ENCODE measurements around the gene NLGN3. TPM values are rescaled to one million over a fixed set of nuclear protein-coding genes. Genes with fewer than 3 reads are reported as not detected.

Gene NLGN3
- total RNA-seq, 1 donor from 2014 or later: 1.1 TPM

DNA sequence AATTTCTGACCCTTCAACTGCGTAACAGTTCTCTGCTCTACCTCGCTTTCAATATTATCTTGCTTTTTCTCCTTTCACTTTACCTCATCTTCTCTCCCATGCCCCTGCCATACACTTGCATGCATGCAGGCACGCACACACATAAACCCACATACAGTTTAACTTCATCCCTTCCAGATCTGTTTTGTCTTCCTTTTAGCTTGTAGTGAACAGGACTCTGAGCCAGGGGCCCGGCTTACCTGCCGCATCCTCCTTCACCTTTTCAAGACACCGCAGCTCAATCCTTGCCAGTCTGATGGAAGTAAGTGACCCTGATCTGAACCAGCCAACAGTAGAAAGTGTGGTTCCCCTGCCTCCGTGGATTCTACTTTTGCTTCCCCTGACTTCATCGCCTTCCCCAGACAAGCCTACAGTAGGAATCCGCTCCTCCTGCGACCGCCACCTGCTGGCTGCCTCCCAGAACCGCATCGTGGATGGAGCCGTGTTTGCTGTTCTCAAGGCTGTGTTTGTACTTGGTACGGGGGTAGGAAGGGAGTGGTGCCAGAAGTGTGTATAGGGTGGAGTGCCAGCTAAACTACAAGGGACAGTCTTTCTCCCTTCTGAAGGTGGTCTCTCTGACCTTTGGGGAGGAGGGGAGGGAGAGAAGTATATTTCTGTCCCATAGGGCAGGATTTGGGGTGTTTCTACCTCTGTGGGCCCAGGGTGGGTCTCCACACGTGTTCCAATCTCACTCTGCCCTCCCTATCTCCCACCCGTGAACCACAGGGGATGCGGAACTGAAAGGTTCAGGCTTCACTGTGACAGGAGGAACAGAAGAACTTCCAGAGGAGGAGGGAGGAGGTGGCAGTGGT, 15.5 kb upstream of the NLGN3 start:
- intact Hi-C loops (cut with micrococcal nuclease): loop anchor here (1.0 kb wide), 6 partner anchors 11 to 159 kb away; partner anchors contain the start of genes IL2RG, MED12 and SNX12
- Mint-ChIP-seq H3K27ac (peak overlapping the region; percentile 63), H3K27me3 (ENCODE audit: insufficient read depth) (peaks cover 1% of the 10 kb centered on the region), H3K4me3 (peak overlapping the region; percentile 46), H3K36me3 (ENCODE audit: low read depth) (peaks cover 57% of the 10 kb centered on the region), H3K9me3 (no peaks in the 10 kb centered on the region), H3K4me1 (ENCODE audit: low read depth) (peaks cover 19% of the 10 kb centered on the region)
- peak; percentile 61 for DNase-seq (ENCODE audit: low spot score)

DNA sequence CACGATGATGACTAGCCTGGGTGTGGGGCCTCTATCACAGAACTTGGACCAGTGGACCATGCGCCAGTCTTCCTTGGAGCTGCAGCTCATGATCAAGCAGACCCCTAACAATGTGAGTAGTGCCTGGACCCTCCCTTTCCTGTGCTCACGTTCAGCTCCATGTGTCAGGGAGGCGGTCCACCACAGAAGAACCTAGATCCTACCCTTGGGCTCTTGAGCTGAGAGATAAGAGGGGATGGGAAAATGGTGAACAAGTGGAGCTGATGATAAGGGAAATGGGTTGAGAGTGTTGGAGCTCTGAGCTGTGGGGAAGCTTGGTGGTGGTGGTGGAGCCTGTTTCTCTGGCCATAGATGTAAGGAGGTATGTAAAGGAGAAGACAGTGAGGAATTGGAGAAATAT, 13.1 kb upstream of the NLGN3 start:
- H3K36me3 Mint-ChIP-seq (ENCODE audit: low read depth): peaks cover 59% of the 10 kb centered on the region
- H3K9me3 Mint-ChIP-seq: no peaks in the 10 kb centered on the region
- peaks cover 19% of the 10 kb centered on the region for H3K4me1 Mint-ChIP-seq (ENCODE audit: low read depth)
- H3K27me3 Mint-ChIP-seq (ENCODE audit: insufficient read depth): peaks cover 1% of the 10 kb centered on the region
- no peak overlapping the region for H3K27ac Mint-ChIP-seq
- intact Hi-C loops (cut with micrococcal nuclease): no loop called here
- DNase-seq (ENCODE audit: low spot score): no peak
- H3K4me3 Mint-ChIP-seq: no peak overlapping the region

DNA sequence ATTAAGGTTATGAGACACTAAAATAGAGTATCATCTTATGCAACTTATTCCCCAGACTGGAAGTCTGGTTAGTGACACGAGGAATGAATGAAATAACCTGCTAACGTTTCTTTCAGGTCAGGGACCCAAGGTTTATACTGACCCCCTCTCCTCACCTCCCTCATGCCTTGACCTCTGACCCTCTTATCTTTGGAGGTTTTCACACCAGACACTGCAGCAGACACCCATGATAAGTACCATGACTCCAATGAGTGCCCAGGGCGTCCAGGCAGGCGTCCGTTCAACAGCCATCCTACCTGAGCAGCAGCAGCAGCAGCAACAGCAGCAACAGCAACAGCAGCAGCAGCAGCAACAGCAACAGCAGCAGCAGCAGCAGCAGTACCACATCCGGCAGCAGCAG, 4.2 kb upstream of the NLGN3 start:
- DNase-seq (ENCODE audit: low spot score): no peak
- peaks cover 35% of the 10 kb centered on the region for H3K36me3 Mint-ChIP-seq (ENCODE audit: low read depth)
- no peak overlapping the region for H3K4me3 Mint-ChIP-seq
- H3K27me3 Mint-ChIP-seq (ENCODE audit: insufficient read depth): no peaks in the 10 kb centered on the region
- intact Hi-C loops (cut with micrococcal nuclease): loop anchor here (5.0 kb wide), 1 partner anchor 37 kb away; no protein-coding TSS in a partner anchor
- no peaks in the 10 kb centered on the region for H3K9me3 Mint-ChIP-seq
- H3K27ac Mint-ChIP-seq: no peak overlapping the region
- H3K4me1 Mint-ChIP-seq (ENCODE audit: low read depth): peaks cover 7% of the 10 kb centered on the region

DNA sequence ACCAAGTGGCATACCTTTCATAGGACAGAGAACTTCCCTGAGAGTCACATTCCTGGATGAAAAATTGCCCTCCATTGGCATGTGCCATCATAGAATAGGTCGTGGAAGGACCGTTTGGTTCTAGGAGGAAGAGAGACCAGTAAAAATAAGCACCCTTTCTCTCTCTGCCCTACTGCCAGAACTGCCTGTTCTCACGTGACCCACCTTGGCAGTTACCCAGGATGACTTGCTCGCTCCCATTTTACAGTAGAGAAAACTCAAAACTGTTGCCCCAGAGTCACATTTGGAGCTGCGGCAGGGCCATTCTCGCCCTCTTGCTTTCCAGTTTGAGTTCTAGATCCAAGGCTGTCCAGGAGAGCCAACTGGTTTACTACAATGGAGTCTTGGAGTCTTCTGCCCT, 1.1 kb upstream of the NLGN3 start:
- Mint-ChIP-seq H3K4me1 (ENCODE audit: low read depth) (peaks cover 14% of the 10 kb centered on the region), H3K36me3 (ENCODE audit: low read depth) (peaks cover 14% of the 10 kb centered on the region), H3K9me3 (no peaks in the 10 kb centered on the region), H3K4me3 (no peak overlapping the region), H3K27ac (no peak overlapping the region), H3K27me3 (ENCODE audit: insufficient read depth) (no peaks in the 10 kb centered on the region)
- no peak for DNase-seq (ENCODE audit: low spot score)
- intact Hi-C loops (cut with micrococcal nuclease): loop anchor here (5.0 kb wide), 1 partner anchor 34 kb away; no protein-coding TSS in a partner anchor

DNA sequence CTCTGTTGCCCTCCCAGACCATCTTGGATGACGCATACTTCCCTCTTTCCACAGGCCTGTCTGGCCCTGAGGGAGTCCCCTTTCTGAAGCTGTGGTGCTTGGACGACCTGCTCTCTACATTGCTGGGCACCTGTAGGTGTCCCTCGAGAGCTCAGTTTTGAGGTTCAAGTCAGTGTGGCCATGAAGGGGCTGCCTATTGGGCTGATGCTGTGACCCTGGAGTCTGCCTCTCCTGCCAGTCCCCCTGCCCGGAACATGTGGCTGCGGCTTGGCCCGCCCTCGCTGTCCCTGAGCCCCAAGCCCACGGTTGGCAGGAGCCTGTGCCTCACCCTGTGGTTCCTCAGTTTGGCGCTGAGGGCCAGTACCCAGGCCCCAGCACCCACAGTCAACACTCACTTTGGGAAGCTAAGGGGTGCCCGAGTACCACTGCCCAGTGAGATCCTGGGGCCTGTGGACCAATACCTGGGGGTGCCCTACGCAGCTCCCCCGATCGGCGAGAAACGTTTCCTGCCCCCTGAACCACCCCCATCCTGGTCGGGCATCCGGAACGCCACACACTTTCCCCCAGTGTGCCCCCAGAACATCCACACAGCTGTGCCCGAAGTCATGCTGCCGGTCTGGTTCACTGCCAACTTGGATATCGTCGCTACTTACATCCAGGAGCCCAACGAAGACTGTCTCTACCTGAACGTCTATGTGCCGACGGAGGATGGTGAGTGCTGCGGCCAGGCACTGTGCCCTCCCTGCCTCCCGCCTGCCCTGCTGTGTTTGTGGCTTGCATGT, 3.0 kb downstream of the NLGN3 start:
- H3K36me3 Mint-ChIP-seq (ENCODE audit: low read depth): peaks cover 3% of the 10 kb centered on the region
- H3K4me3 Mint-ChIP-seq: no peak overlapping the region
- H3K9me3 Mint-ChIP-seq: no peaks in the 10 kb centered on the region
- H3K27me3 Mint-ChIP-seq (ENCODE audit: insufficient read depth): no peaks in the 10 kb centered on the region
- intact Hi-C loops (cut with micrococcal nuclease): no loop called here
- no peak for DNase-seq (ENCODE audit: low spot score)
- no peak overlapping the region for H3K27ac Mint-ChIP-seq
- H3K4me1 Mint-ChIP-seq (ENCODE audit: low read depth): peaks cover 6% of the 10 kb centered on the region

DNA sequence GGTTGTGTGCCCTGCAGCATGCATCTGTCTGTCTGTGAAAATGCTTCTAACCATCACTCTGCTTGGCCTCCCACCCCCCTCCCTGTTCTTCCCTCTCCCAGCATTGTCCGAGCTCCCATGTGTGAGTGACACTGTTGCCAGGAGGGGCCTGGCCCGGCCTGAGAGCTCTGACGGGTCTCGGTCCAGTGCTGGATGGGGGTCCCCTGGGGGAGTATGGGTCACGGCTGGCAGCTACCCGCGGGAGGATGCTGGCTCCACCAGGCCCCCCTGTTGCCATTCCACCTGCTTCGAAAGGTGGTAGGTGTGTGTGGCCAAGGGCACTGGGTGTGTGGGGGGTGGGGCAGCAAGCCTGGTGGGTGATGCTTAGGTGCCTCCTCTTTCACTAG, 3.6 kb downstream of the NLGN3 start:
- Mint-ChIP-seq H3K36me3 (ENCODE audit: low read depth) (peaks cover 3% of the 10 kb centered on the region), H3K27ac (no peak overlapping the region), H3K4me1 (ENCODE audit: low read depth) (peaks cover 6% of the 10 kb centered on the region), H3K4me3 (no peak overlapping the region), H3K27me3 (ENCODE audit: insufficient read depth) (no peaks in the 10 kb centered on the region), H3K9me3 (no peaks in the 10 kb centered on the region)
- intact Hi-C loops (cut with micrococcal nuclease): no loop called here
- no peak for DNase-seq (ENCODE audit: low spot score)

DNA sequence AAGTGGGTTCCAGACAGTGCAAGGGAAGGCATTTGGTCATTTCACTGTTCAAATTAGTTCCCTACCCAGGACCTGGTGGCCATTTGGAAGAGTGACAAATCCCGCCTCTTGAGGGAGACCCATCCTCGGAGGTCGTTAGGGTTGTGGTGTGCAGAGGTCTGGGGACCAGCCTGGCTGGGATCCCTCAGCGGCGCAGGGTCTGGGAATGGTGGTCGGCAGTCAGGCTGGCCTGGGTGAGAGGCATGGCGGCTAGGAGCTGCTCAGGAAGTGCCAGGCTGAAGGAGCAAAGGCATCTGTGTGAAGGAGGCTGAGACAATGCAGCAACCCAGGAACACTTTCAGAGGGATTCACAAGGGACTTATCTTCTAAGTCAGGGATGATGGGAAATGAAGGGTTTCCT, 6.7 kb downstream of the NLGN3 start:
- no peak for DNase-seq (ENCODE audit: low spot score)
- peaks cover 3% of the 10 kb centered on the region for H3K4me1 Mint-ChIP-seq (ENCODE audit: low read depth)
- peaks cover 6% of the 10 kb centered on the region for H3K36me3 Mint-ChIP-seq (ENCODE audit: low read depth)
- intact Hi-C loops (cut with micrococcal nuclease): no loop called here
- H3K9me3 Mint-ChIP-seq: no peaks in the 10 kb centered on the region
- no peak overlapping the region for H3K4me3 Mint-ChIP-seq
- peak overlapping the region; percentile 12 for H3K27ac Mint-ChIP-seq
- no peaks in the 10 kb centered on the region for H3K27me3 Mint-ChIP-seq (ENCODE audit: insufficient read depth)

DNA sequence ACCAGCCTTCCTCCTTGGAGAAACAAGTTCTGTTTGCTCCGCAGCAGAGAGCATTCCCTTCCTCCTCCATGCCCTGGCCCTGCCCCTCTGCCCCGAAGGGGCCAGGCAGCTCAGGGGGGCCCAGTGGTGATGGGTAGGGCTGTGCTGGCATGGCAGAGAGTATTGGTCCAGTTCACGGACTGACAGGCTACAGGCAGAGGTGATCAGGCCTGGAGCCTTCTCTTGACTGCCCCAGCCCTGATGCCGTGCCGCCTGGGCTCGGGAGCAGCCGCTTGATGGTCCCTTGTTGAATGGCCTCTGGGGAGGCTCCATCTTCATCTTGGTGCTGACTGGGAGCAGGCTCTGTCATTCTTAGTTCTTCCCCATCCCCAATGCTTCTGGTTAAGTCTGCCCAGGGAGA, 9.6 kb downstream of the NLGN3 start:
- intact Hi-C loops (cut with micrococcal nuclease): no loop called here
- Mint-ChIP-seq H3K36me3 (ENCODE audit: low read depth) (peaks cover 9% of the 10 kb centered on the region), H3K4me1 (ENCODE audit: low read depth) (no peaks in the 10 kb centered on the region), H3K27me3 (ENCODE audit: insufficient read depth) (no peaks in the 10 kb centered on the region), H3K9me3 (no peaks in the 10 kb centered on the region), H3K4me3 (no peak overlapping the region), H3K27ac (no peak overlapping the region)
- DNase-seq (ENCODE audit: low spot score): no peak

DNA sequence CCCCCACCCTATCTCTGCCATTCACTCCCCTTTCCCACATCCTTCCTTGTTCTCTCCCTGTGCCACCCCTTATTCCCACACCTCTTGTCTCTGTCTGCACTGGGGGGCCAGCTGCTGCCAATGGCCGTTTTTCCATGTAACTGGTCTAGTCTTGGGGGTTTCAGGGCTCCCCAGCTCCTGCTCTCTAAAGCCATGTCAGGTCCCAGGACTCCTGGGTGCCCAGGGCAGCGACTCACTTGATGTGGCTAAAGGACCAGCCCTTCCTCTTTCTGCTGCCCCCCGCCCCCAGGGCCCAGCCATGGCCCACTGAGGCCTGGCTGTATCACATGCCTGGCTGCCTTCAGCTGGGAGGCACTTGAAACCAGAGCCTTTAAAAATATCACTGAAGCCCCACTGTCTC, 10.0 kb downstream of the NLGN3 start:
- peaks cover 9% of the 10 kb centered on the region for H3K36me3 Mint-ChIP-seq (ENCODE audit: low read depth)
- intact Hi-C loops (cut with micrococcal nuclease): no loop called here
- H3K27me3 Mint-ChIP-seq (ENCODE audit: insufficient read depth): no peaks in the 10 kb centered on the region
- H3K9me3 Mint-ChIP-seq: no peaks in the 10 kb centered on the region
- no peaks in the 10 kb centered on the region for H3K4me1 Mint-ChIP-seq (ENCODE audit: low read depth)
- no peak for DNase-seq (ENCODE audit: low spot score)
- H3K4me3 Mint-ChIP-seq: no peak overlapping the region
- no peak overlapping the region for H3K27ac Mint-ChIP-seq

DNA sequence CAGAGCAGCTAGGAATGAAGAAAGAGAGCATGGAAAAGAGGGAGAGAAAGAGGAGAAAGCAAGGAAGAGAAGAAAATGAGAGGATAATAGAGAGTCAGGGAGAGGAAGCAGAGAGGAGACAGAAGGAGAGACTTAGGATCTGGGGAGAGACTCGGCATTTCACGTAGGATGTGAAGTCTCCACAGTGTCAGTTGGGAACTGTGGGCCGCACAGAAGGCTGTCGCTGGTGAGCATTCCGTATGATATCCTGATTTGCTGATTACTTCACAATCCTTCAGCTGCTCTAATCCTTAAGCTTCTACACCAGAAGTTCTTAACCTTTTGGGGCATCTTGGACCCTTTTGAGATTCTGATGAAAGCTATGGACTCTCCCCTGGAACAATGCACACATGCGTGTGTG, 14.0 kb downstream of the NLGN3 start:
- intact Hi-C loops (cut with micrococcal nuclease): no loop called here
- peaks cover 10% of the 10 kb centered on the region for H3K36me3 Mint-ChIP-seq (ENCODE audit: low read depth)
- no peaks in the 10 kb centered on the region for H3K9me3 Mint-ChIP-seq
- no peak overlapping the region for H3K27ac Mint-ChIP-seq
- H3K4me3 Mint-ChIP-seq: no peak overlapping the region
- H3K27me3 Mint-ChIP-seq (ENCODE audit: insufficient read depth): no peaks in the 10 kb centered on the region
- no peak for DNase-seq (ENCODE audit: low spot score)
- H3K4me1 Mint-ChIP-seq (ENCODE audit: low read depth): no peaks in the 10 kb centered on the region

DNA sequence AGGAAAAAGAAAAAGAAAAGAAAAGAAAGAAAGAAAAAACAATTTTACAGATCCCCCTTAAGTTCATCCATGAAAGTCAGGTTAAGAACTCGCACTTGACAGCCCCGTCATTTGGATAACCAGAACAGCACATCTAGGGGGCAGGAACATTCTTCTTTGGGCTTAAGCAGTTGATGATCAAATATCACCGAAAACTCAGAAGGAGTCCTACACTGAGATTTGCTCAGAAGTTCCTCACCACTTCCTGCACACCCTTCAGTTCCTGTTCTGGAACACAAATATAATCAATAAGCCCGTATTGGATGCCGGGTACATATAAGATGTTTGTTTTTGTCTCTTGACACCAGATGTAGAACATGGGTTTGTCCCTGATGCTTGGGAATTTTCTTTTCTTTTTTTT, 14.7 kb downstream of the NLGN3 start:
- no peak for DNase-seq (ENCODE audit: low spot score)
- Mint-ChIP-seq H3K9me3 (no peaks in the 10 kb centered on the region), H3K4me1 (ENCODE audit: low read depth) (no peaks in the 10 kb centered on the region), H3K36me3 (ENCODE audit: low read depth) (peaks cover 10% of the 10 kb centered on the region), H3K27me3 (ENCODE audit: insufficient read depth) (no peaks in the 10 kb centered on the region), H3K4me3 (no peak overlapping the region), H3K27ac (no peak overlapping the region)
- intact Hi-C loops (cut with micrococcal nuclease): no loop called here

DNA sequence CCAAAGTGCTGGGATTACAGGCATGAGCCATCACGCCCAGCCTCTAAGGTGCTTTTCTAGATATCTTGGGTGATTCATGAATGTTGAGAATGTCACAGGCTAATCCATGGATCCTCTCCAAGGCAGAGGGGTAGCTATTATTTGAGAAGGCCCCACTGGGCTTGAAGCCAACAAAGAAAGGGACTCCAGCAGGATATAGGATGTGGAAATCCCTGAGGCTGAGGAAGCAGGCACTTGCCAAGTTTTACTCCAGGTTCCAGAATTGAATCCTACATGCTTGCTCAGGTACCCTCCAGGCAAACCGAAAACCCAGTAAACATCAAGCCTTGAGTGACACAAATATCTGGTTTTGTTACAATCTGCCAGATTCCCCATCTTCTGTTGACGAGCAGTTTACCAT, 15.8 kb downstream of the NLGN3 start:
- no peak overlapping the region for H3K27ac Mint-ChIP-seq
- H3K4me1 Mint-ChIP-seq (ENCODE audit: low read depth): no peaks in the 10 kb centered on the region
- intact Hi-C loops (cut with micrococcal nuclease): no loop called here
- H3K4me3 Mint-ChIP-seq: no peak overlapping the region
- no peak for DNase-seq (ENCODE audit: low spot score)
- peaks cover 10% of the 10 kb centered on the region for H3K36me3 Mint-ChIP-seq (ENCODE audit: low read depth)
- no peaks in the 10 kb centered on the region for H3K27me3 Mint-ChIP-seq (ENCODE audit: insufficient read depth)
- H3K9me3 Mint-ChIP-seq: no peaks in the 10 kb centered on the region

DNA sequence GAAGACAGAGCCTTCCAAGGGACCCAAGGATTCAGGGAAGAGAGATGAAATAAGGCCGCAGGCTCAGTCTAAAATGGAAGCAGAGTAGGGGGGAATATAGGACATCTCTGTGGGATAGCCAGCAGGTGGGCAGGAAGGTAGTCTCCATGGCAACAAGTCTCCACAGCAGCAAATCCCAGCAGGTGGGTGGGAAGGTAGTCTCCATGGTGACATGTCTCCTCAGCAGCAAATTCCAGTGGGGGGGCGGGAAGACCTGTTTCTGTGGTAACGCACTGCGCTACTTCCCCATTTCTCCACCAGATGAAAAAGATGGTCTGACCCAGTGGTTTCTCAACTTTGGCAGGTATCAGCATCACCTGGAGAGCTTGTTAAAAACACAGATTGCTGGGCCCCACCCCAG, 18.3 kb downstream of the NLGN3 start:
- Mint-ChIP-seq H3K4me1 (ENCODE audit: low read depth) (no peaks in the 10 kb centered on the region), H3K36me3 (ENCODE audit: low read depth) (peaks cover 8% of the 10 kb centered on the region)

More for the DNA sequence above, 18.3 kb downstream of the NLGN3 start:
- Mint-ChIP-seq H3K4me3 (no peak overlapping the region), H3K27me3 (ENCODE audit: insufficient read depth) (no peaks in the 10 kb centered on the region), H3K9me3 (no peaks in the 10 kb centered on the region), H3K27ac (no peak overlapping the region)
- no peak for DNase-seq (ENCODE audit: low spot score)
- intact Hi-C loops (cut with micrococcal nuclease): no loop called here
